ENCODE measurements around the gene GABRB2.

Gene GABRB2

GRCh38 chr5:161467703-161468102 is 78.8 kb downstream of the GABRB2 start:
- no peak for DNase-seq

GRCh38 chr5:161460741-161461140 is 85.8 kb downstream of the GABRB2 start:
- DNase-seq, result no peak

GRCh38 chr5:161446655-161447054 is 99.9 kb downstream of the GABRB2 start:
- DNase-seq, result no peak

- no peak for DNase-seq
Observed at GRCh38 chr5:161442471-161442870, 104.1 kb downstream of the GABRB2 start.

GRCh38 chr5:161432798-161433197 is 113.7 kb downstream of the GABRB2 start:
- no peak for DNase-seq

GRCh38 chr5:161431963-161432362 is 114.6 kb downstream of the GABRB2 start:
- no peak for DNase-seq

GRCh38 chr5:161421067-161421466 is 125.5 kb downstream of the GABRB2 start:
- no peak for DNase-seq

GRCh38 chr5:161420521-161420920 is 126.0 kb downstream of the GABRB2 start:
- no peak for DNase-seq

GRCh38 chr5:161414896-161415295 is 131.6 kb downstream of the GABRB2 start:
- no peak for DNase-seq

- DNase-seq, result no peak
Observed at GRCh38 chr5:161414037-161414436, 132.5 kb downstream of the GABRB2 start.

- DNase-seq, result no peak
Observed at GRCh38 chr5:161412792-161413191, 133.7 kb downstream of the GABRB2 start.

GRCh38 chr5:161411156-161411555 is 135.4 kb downstream of the GABRB2 start:
- DNase-seq, result no peak

GRCh38 chr5:161410640-161411039 is 135.9 kb downstream of the GABRB2 start:
- DNase-seq, result no peak

GRCh38 chr5:161409471-161409870 is 137.1 kb downstream of the GABRB2 start:
- no peak for DNase-seq

- DNase-seq, result no peak
Observed at GRCh38 chr5:161406880-161407279, 139.6 kb downstream of the GABRB2 start.

GRCh38 chr5:161403996-161404395 is 142.5 kb downstream of the GABRB2 start:
- DNase-seq, result no peak

- DNase-seq, result no peak
Observed at GRCh38 chr5:161403121-161403520, 143.4 kb downstream of the GABRB2 start.

GRCh38 chr5:161400583-161400982 is 145.9 kb downstream of the GABRB2 start:
- no peak for DNase-seq

- no peak for DNase-seq
Observed at GRCh38 chr5:161399996-161400562, 146.4 kb downstream of the GABRB2 start.

- no peak for DNase-seq
Observed at GRCh38 chr5:161397448-161397847, 149.1 kb downstream of the GABRB2 start.

- DNase-seq, result no peak
Observed at GRCh38 chr5:161396171-161396570, 150.4 kb downstream of the GABRB2 start.

- no peak for DNase-seq
Observed at GRCh38 chr5:161391724-161392123, 154.8 kb downstream of the GABRB2 start.

GRCh38 chr5:161391016-161391415 is 155.5 kb downstream of the GABRB2 start:
- DNase-seq, result no peak

GRCh38 chr5:161387121-161387520 is 159.4 kb downstream of the GABRB2 start:
- no peak for DNase-seq

- no peak for DNase-seq
Observed at GRCh38 chr5:161385027-161385426, 161.5 kb downstream of the GABRB2 start.

- no peak for DNase-seq
Observed at GRCh38 chr5:161382685-161383084, 163.8 kb downstream of the GABRB2 start.
